Activated naive CD8-positive, alpha-beta T cell treated with anti-CD3 and anti-CD28 coated beads for 36 hours (primary cell): ENCODE measurements around the gene SAFB. TPM values are rescaled to one million over a fixed set of nuclear protein-coding genes. Genes with fewer than 3 reads are reported as not detected.

Experiments
- DNase-seq: peaks from one replicate; pipeline ENCODE4 v3.0.0; 2021
- H3K27ac Mint-ChIP-seq: one replicate; pipeline ENCODE4 v1.8.0; 2022; ENCODE audit warnings: mild to moderate bottlenecking, moderate library complexity, mixed read lengths
- H3K27me3 Mint-ChIP-seq: one replicate; pipeline ENCODE4 v1.8.0; 2022; ENCODE audit warnings: mild to moderate bottlenecking, mixed read lengths
- H3K36me3 Mint-ChIP-seq: one replicate; pipeline ENCODE4 v1.8.0; 2021; ENCODE audit warnings: mild to moderate bottlenecking, mixed read lengths
- H3K4me1 Mint-ChIP-seq: one replicate; pipeline ENCODE4 v1.8.0; 2021; ENCODE audit warnings: mixed read lengths
- H3K4me3 Mint-ChIP-seq: one replicate; pipeline ENCODE4 v1.8.0; 2022; ENCODE audit warnings: mild to moderate bottlenecking, moderate library complexity, mixed read lengths
- H3K9me3 Mint-ChIP-seq: one replicate; pipeline ENCODE4 v1.8.0; 2022; ENCODE audit warnings: mixed read lengths
- total RNA-seq, 2 experiments: library from RNA; stranded (reverse); gene quantifications; one replicate each; pipeline ENCODE4 v1.2.3, GENCODE V29; 2021

SAFB gene
- total RNA-seq, 2 experiments from 2014 or later: 123 to 133 TPM

- DNase-seq: no peak
- Mint-ChIP-seq H3K4me3 (no peak overlapping the region), H3K27ac (no peak overlapping the region), H3K9me3 (no peaks in the 10 kb centered on the region), H3K36me3 (peaks cover 47% of the 10 kb centered on the region), H3K4me1 (peaks cover 22% of the 10 kb centered on the region), H3K27me3 (no peaks in the 10 kb centered on the region)
These were observed 91.9 kb downstream of the SAFB start for GRCh38 chr19:5714816-5715215.

GRCh38 chr19:5717215-5717935 is 94.5 kb downstream of the SAFB start:
- H3K27ac Mint-ChIP-seq: peak overlapping the region; percentile 100

More at GRCh38 chr19:5717215-5717935, 94.5 kb downstream of the SAFB start:
- H3K4me1 Mint-ChIP-seq: peaks cover 26% of the 10 kb centered on the region
- no peaks in the 10 kb centered on the region for H3K27me3 Mint-ChIP-seq
- H3K36me3 Mint-ChIP-seq: peaks cover 43% of the 10 kb centered on the region
- no peak for DNase-seq
- no peaks in the 10 kb centered on the region for H3K9me3 Mint-ChIP-seq
- peak overlapping the region; percentile 98 for H3K4me3 Mint-ChIP-seq

Other genes starting within 250 kb of the SAFB start
- gene ZNRF4, start 167.7 kb upstream of the SAFB start, total RNA-seq: not detected
- gene TINCR, start 55.1 kb upstream of the SAFB start, total RNA-seq: under 1 TPM; 0.29 to 0.34 TPM
- 10 to 100 TPM; 79.5 to 84.1 TPM for gene SAFB2, start 307 bp upstream of the SAFB start, total RNA-seq
- gene MICOS13, start 57.4 kb downstream of the SAFB start, total RNA-seq: 10 to 100 TPM; 44.6 to 53.5 TPM
- gene HSD11B1L, start 57.9 kb downstream of the SAFB start, total RNA-seq: 1 to 10 TPM; 1.5 to 3.2 TPM
- 1,000 to 10,000 TPM; 1,649 to 1,711 TPM for gene RPL36, start 67.2 kb downstream of the SAFB start, total RNA-seq
- 100 to 1,000 TPM; 277 to 287 TPM for gene LONP1, start 97.1 kb downstream of the SAFB start, total RNA-seq
- not detected for gene CATSPERD, start 97.6 kb downstream of the SAFB start, total RNA-seq
- gene PRR22, start 161.7 kb downstream of the SAFB start, total RNA-seq: 10 to 100 TPM; 14.1 to 14.3 TPM
- 100 to 1,000 TPM; 103 to 106 TPM for gene DUS3L, start 168.1 kb downstream of the SAFB start, total RNA-seq
- gene NRTN, start 182.0 kb downstream of the SAFB start, total RNA-seq: under 1 TPM; 0.21 to 0.38 TPM
- not detected for gene FUT6, start 216.6 kb downstream of the SAFB start, total RNA-seq
- not detected for gene FUT3, start 228.4 kb downstream of the SAFB start, total RNA-seq
- gene FUT5, start 247.5 kb downstream of the SAFB start, total RNA-seq: not detected